HG03520 (cell line): ENCODE measurements around the gene UCP3.

Source experiments
- ATAC-seq: cut with Tn5 transposase; IDR thresholded peaks from one replicate; pipeline ENCODE4 v1.9.1; 2021; ENCODE audit warnings: mild to moderate bottlenecking, moderate library complexity; ENCODE audit not compliant: unreplicated experiment

The UCP3 gene

GRCh38 chr11:73978576-73979086, 30.3 kb downstream of the UCP3 start:
- ATAC-seq: no peak

GRCh38 chr11:73977856-73978519, 30.9 kb downstream of the UCP3 start:
- no peak for ATAC-seq

- ATAC-seq: no peak
Observed at GRCh38 chr11:73976451-73977151, 32.3 kb downstream of the UCP3 start.

GRCh38 chr11:73975479-73975757, 33.5 kb downstream of the UCP3 start:
- no peak for ATAC-seq

GRCh38 chr11:73974604-73975478, 34.0 kb downstream of the UCP3 start:
- no peak for ATAC-seq

- no peak for ATAC-seq
Observed at GRCh38 chr11:73972620-73973449, 36.0 kb downstream of the UCP3 start.

- ATAC-seq: no peak
Observed at GRCh38 chr11:73972187-73972586, 36.7 kb downstream of the UCP3 start.

GRCh38 chr11:73971175-73971719, 37.6 kb downstream of the UCP3 start:
- no peak for ATAC-seq

- no peak for ATAC-seq
Observed at GRCh38 chr11:73969991-73970800, 38.7 kb downstream of the UCP3 start.

- ATAC-seq: no peak
Observed at GRCh38 chr11:73969091-73969490, 39.8 kb downstream of the UCP3 start.

- ATAC-seq: no peak
Observed at GRCh38 chr11:73968356-73968966, 40.4 kb downstream of the UCP3 start.

- ATAC-seq: no peak
Observed at GRCh38 chr11:73965764-73966121, 43.1 kb downstream of the UCP3 start.

GRCh38 chr11:73965076-73965763, 43.7 kb downstream of the UCP3 start:
- no peak for ATAC-seq

- no peak for ATAC-seq
Observed at GRCh38 chr11:73963861-73964260, 45.0 kb downstream of the UCP3 start.

- ATAC-seq: no peak
Observed at GRCh38 chr11:73962101-73962705, 46.7 kb downstream of the UCP3 start.

GRCh38 chr11:73961321-73961720, 47.6 kb downstream of the UCP3 start:
- ATAC-seq: no peak

GRCh38 chr11:73958521-73959141, 50.3 kb downstream of the UCP3 start:
- ATAC-seq: no peak
